SK-N-SH (cell line): ENCODE measurements around the gene SPINT3. TPM values are rescaled to one million over a fixed set of nuclear protein-coding genes. Genes with fewer than 3 reads are reported as not detected.

Source experiments
- CTCF ChIA-PET: fragments of 300-600, 350-600 bp; formaldehyde crosslinking; extraction: SDS; loops from one replicate; lab custom pipeline; 2021; lab: Yijun Ruan, JAX
- POLR2A ChIA-PET: fragments of 350-600 bp; sonication (Branson Sonifier 250); formaldehyde crosslinking; extraction: SDS; loops from one replicate; lab custom pipeline; 2020; ENCODE audit warnings: antibody characterized with exemption, inconsistent platforms; lab: Yijun Ruan, JAX
- DNase-seq: peaks from one replicate; pipeline ENCODE4 v3.0.0; 2012
- H2AFZ ChIP-seq: fragments of 200-600 bp; sonication (generic); 2 replicates; pipeline ENCODE4 v1.8.1; 2016; ENCODE audit warnings: antibody characterized with exemption, mild to moderate bottlenecking, low read depth
- H3F3A ChIP-seq: fragments of 200-600 bp; sonication (generic); replicated peaks from 2 replicates; pipeline ENCODE3; 2016; ENCODE audit warnings: antibody characterized with exemption, mild to moderate bottlenecking; ENCODE audit not compliant: insufficient read depth
- H3K27ac ChIP-seq, 2 experiments: fragments of 200-500 bp in 1 of 2; fragments of 200-600 bp in 1 of 2; sonication (Bioruptor generic) in 1 of 2; sonication (generic), shearing (Covaris generic) in 1 of 2; 2 replicates each; pipeline versions ENCODE4 v1.5.1 to v1.6.1; 2014 to 2016; ENCODE audit warnings: low read depth in 2 of 2, inconsistent platforms in 1 of 2, low read length in 1 of 2, mild to moderate bottlenecking in 1 of 2, mixed read lengths in 1 of 2
- H3K27me3 ChIP-seq: fragments of 200-600 bp; sonication (generic), shearing (Covaris generic); 2 replicates; pipeline ENCODE4 v1.6.1; 2016; ENCODE audit warnings: mixed run types; ENCODE audit not compliant: insufficient read depth
- H3K36me3 ChIP-seq, 2 experiments: fragments of 200-500 bp in 1 of 2; fragments of 200-600 bp in 1 of 2; sonication (Bioruptor generic) in 1 of 2; sonication (generic) in 1 of 2; replicated peaks in 1 of 2; 2 replicates each; pipeline versions ENCODE3 to v1.5.1; 2014 to 2016; ENCODE audit warnings: low read length in 1 of 2, mild to moderate bottlenecking in 1 of 2; ENCODE audit not compliant: insufficient read depth in 2 of 2, control insufficient read depth in 1 of 2
- H3K4me1 ChIP-seq, 2 experiments: fragments of 200-500 bp in 1 of 2; fragments of 200-600 bp in 1 of 2; sonication (Bioruptor generic) in 1 of 2; sonication (generic), shearing (Covaris generic) in 1 of 2; 2 replicates each; pipeline versions ENCODE4 v1.5.1 to v1.6.1; 2014 to 2016; ENCODE audit warnings: low read depth in 1 of 2, low read length in 1 of 2, mixed run types in 1 of 2; ENCODE audit not compliant: insufficient read depth in 2 of 2, control insufficient read depth in 1 of 2
- H3K4me2 ChIP-seq: fragments of 200-600 bp; sonication (generic), shearing (Covaris generic); 2 replicates; pipeline ENCODE4 v1.6.1; 2017; ENCODE audit warnings: mixed run types
- H3K4me3 ChIP-seq, 2 experiments: fragments of 200-500 bp in 1 of 2; fragments of 200-600 bp in 1 of 2; sonication (Bioruptor generic) in 1 of 2; sonication (generic), shearing (Covaris generic) in 1 of 2; 2 replicates each; pipeline versions ENCODE4 v1.5.1 to v1.8.1; 2014 to 2016; ENCODE audit warnings: low read depth in 2 of 2, inconsistent platforms in 1 of 2, low read length in 1 of 2, mild to moderate bottlenecking in 1 of 2, mixed read lengths in 1 of 2, moderate library complexity in 1 of 2
- H3K79me2 ChIP-seq: fragments of 200-600 bp; sonication (generic); 2 replicates; pipeline ENCODE4 v1.8.1; 2017; ENCODE audit warnings: mild to moderate bottlenecking; ENCODE audit not compliant: insufficient read depth
- H3K9ac ChIP-seq: fragments of 200-600 bp; sonication (generic); 2 replicates; pipeline ENCODE4 v1.6.1; 2017; ENCODE audit warnings: mixed run types
- H3K9me2 ChIP-seq: fragments of 200-600 bp; sonication (generic); 2 replicates; pipeline ENCODE4 v1.6.1; 2017; ENCODE audit warnings: mixed run types
- H3K9me3 ChIP-seq: fragments of 200-600 bp; sonication (generic); 2 replicates; pipeline ENCODE4 v1.6.1; 2017; ENCODE audit warnings: mixed run types, mild to moderate bottlenecking, moderate library complexity
- H4K20me1 ChIP-seq: fragments of 200-600 bp; sonication (generic); 2 replicates; pipeline ENCODE4 v1.6.1; 2017; ENCODE audit warnings: mild to moderate bottlenecking, mixed run types; ENCODE audit not compliant: insufficient read depth
- CHD2 ChIP-seq: fragments of 150-350 bp; IDR thresholded peaks from 2 replicates; pipeline ENCODE4 v1.6.1; 2018; ENCODE audit warnings: low read length; ENCODE audit not compliant: partially characterized antibody
- ELF1 ChIP-seq: IDR thresholded peaks from 2 replicates; pipeline ENCODE4 v1.4.0; 2012
- EZH2phosphoT487 ChIP-seq: fragments of 200-600 bp; sonication (generic); IDR thresholded peaks from 2 replicates; pipeline ENCODE4 v1.6.1; 2017; ENCODE audit warnings: low read depth, mixed run types, mild to moderate bottlenecking, antibody characterized with exemption, moderate library complexity, borderline replicate concordance
- FOSL2 ChIP-seq: IDR thresholded peaks from 2 replicates; pipeline ENCODE4 v1.4.0; 2012; ENCODE audit warnings: low read depth, mild to moderate bottlenecking, moderate library complexity, borderline replicate concordance
- FOXJ3 ChIP-seq: sonication (generic); formaldehyde crosslinking; IDR thresholded peaks from 2 replicates; pipeline ENCODE4 v1.5.1; 2020; ENCODE audit warnings: mild to moderate bottlenecking, missing genetic modification reagents
- GABPA ChIP-seq: IDR thresholded peaks from 2 replicates; pipeline ENCODE4 v1.4.0; 2012; ENCODE audit warnings: low read depth, mild to moderate bottlenecking
- IRF3 ChIP-seq: fragments of 150-350 bp; IDR thresholded peaks from 2 replicates; pipeline ENCODE4 v1.6.1; 2016; ENCODE audit warnings: mild to moderate bottlenecking, low read depth, low read length
- NFIC ChIP-seq: IDR thresholded peaks from 2 replicates; pipeline ENCODE4 v1.4.0; 2012; ENCODE audit warnings: borderline replicate concordance
- SIN3A ChIP-seq: IDR thresholded peaks from 2 replicates; pipeline ENCODE4 v1.6.1; 2012; ENCODE audit warnings: low read depth, mild to moderate bottlenecking, low read length, moderate library complexity, borderline replicate concordance
- SMC3 ChIP-seq: IDR thresholded peaks from 2 replicates; pipeline ENCODE4 v1.6.1; 2012; ENCODE audit warnings: low read depth, low read length, improper control_type of control experiment
- TAF1 ChIP-seq: IDR thresholded peaks from 2 replicates; pipeline ENCODE4 v1.6.1; 2012; ENCODE audit warnings: low read depth, mild to moderate bottlenecking, low read length, moderate library complexity, borderline replicate concordance
- TCF12 ChIP-seq: IDR thresholded peaks from 2 replicates; pipeline ENCODE4 v1.4.0; 2012
- TEAD4 ChIP-seq: IDR thresholded peaks from 2 replicates; pipeline ENCODE4 v1.4.0; 2012; ENCODE audit warnings: mild to moderate bottlenecking, borderline replicate concordance; ENCODE audit not compliant: insufficient read depth
- YY1 ChIP-seq: IDR thresholded peaks from 2 replicates; pipeline ENCODE4 v1.4.0; 2012; ENCODE audit warnings: low read depth, mild to moderate bottlenecking
- WGBS: methylation state at CpG from one replicate; pipeline ENCODE4 v1.1.6; 2017; ENCODE audit warnings: low lambda C conversion rate; 5-methylcytosine and 5-hydroxymethylcytosine counted together
- polyA plus RNA-seq, 3 experiments: library from polyadenylated mRNA; depleted of rRNA; stranded (reverse); fragments of >200 nt; gene quantifications; 2 replicates each; pipeline ENCODE4 v1.2.3, GENCODE V29; 2012
- TF ChIP-seq, protein P1 (sequence below): fragments of 200-600 bp; sonication (generic); IDR thresholded peaks from 2 replicates; pipeline ENCODE4 v1.6.1; 2017; ENCODE audit warnings: antibody characterized with exemption, mild to moderate bottlenecking, moderate library complexity
- TF ChIP-seq, protein P2 (sequence below): IDR thresholded peaks from 2 replicates; pipeline ENCODE4 v1.4.0; 2012; ENCODE audit warnings: low read depth, borderline replicate concordance
- TF ChIP-seq, protein P3 (sequence below): IDR thresholded peaks from 2 replicates; pipeline ENCODE4 v1.4.0; 2012; ENCODE audit warnings: low read depth

SPINT3 gene
- polyA plus RNA-seq, 1 of the 3 experiments (the other 2 are of a cell fraction), result not detected

DNA sequence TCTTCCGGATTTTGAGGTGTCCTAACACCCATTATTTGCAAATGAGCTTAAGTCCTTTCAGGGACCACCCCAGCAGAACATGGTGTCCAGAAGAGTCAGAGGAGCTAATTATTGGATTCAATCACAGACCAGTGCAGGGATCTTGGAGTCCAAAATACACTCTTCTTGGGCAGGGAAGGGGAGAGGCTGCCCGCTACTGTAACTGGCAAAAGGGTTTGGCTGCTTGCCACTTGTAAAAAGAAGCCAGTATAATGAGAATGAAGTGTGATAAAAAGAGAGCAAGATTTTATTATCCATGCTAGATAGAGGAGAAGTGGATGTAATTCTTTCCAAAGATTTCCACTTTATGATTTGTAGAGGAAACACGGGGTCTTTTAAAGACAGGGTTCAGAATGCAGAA is 19.3 kb downstream of the SPINT3 start:
- ChIA-PET POLR2A (no interaction called here), CTCF (interaction anchor here (0.7 to 1.3 kb wide), 4 partner anchors 10 to 275 kb away, joined by 3 to 5 read pairs (median 4); partner anchors contain the start of gene WFDC10A)
- Histone ChIP-seq H3K27me3 (peaks cover 10% of the 10 kb centered on the region; the same call in 1 of the 2 replicates), H3K79me2 (no peaks in the 10 kb centered on the region), H3K36me3 (no peaks in the 10 kb centered on the region), H2AFZ (no peak overlapping the region), H3K4me2 (no peak overlapping the region), H3K9me3 (no peaks in the 10 kb centered on the region), H3K4me3 (no peak overlapping the region), H3K4me1 (no peaks in the 10 kb centered on the region), H3F3A (no peaks in the 10 kb centered on the region), H3K9me2 (no peaks in the 10 kb centered on the region), H4K20me1 (no peaks in the 10 kb centered on the region), H3K9ac (no peak overlapping the region), H3K27ac (no peak overlapping the region)
- TF ChIP-seq, protein P1, sequence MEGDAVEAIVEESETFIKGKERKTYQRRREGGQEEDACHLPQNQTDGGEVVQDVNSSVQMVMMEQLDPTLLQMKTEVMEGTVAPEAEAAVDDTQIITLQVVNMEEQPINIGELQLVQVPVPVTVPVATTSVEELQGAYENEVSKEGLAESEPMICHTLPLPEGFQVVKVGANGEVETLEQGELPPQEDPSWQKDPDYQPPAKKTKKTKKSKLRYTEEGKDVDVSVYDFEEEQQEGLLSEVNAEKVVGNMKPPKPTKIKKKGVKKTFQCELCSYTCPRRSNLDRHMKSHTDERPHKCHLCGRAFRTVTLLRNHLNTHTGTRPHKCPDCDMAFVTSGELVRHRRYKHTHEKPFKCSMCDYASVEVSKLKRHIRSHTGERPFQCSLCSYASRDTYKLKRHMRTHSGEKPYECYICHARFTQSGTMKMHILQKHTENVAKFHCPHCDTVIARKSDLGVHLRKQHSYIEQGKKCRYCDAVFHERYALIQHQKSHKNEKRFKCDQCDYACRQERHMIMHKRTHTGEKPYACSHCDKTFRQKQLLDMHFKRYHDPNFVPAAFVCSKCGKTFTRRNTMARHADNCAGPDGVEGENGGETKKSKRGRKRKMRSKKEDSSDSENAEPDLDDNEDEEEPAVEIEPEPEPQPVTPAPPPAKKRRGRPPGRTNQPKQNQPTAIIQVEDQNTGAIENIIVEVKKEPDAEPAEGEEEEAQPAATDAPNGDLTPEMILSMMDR, result no peak
- TF ChIP-seq GABPA (no peak), NFIC (no peak), TCF12 (no peak), SIN3A (no peak), SMC3 (no peak), CHD2 (no peak), FOSL2 (no peak), EZH2phosphoT487 (no peak), TEAD4 (no peak), FOXJ3 (CRISPR knock-in tag) (no peak), TAF1 (no peak), YY1 (no peak), IRF3 (no peak), ELF1 (no peak)
- TF ChIP-seq, protein P2, sequence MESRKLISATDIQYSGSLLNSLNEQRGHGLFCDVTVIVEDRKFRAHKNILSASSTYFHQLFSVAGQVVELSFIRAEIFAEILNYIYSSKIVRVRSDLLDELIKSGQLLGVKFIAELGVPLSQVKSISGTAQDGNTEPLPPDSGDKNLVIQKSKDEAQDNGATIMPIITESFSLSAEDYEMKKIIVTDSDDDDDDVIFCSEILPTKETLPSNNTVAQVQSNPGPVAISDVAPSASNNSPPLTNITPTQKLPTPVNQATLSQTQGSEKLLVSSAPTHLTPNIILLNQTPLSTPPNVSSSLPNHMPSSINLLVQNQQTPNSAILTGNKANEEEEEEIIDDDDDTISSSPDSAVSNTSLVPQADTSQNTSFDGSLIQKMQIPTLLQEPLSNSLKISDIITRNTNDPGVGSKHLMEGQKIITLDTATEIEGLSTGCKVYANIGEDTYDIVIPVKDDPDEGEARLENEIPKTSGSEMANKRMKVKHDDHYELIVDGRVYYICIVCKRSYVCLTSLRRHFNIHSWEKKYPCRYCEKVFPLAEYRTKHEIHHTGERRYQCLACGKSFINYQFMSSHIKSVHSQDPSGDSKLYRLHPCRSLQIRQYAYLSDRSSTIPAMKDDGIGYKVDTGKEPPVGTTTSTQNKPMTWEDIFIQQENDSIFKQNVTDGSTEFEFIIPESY, result no peak
- TF ChIP-seq, protein P3, sequence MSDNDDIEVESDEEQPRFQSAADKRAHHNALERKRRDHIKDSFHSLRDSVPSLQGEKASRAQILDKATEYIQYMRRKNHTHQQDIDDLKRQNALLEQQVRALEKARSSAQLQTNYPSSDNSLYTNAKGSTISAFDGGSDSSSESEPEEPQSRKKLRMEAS, result no peak
- 6% methylated on average over 3 of the region's 3 CpGs for WGBS
- DNase-seq, result no peak
